ENCODE measurements around the gene PTGES3L. TPM values are rescaled to one million over a fixed set of nuclear protein-coding genes. Genes with fewer than 3 reads are reported as not detected.
"Not testable (repeated sequence)": the region's sequence is repeated elsewhere in the genome, so short reads cannot be mapped to it uniquely, and the experiment has no call there.

Gene PTGES3L
- total RNA-seq, 1 experiment from 2014 or later = 1.7 TPM

DNA sequence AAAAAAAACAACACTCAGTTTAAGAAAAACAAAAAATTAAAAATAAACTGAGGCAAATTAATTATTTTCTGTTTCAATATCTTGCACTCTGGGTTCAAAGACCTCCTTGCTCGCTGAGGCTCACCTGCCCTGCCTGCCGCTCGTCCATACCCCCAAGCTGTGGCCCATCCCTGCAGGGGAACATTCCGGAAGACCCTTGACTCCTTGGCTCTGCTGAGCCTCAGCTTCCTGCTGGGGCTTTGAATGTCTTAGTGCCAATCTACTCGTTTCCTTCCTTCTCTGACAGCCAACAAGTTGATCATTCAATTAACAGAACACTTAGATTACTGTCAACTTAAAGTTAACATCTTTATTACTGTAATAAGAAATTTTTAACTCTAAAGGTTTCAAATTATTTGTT, 55.0 kb downstream of the PTGES3L start:
- intact Hi-C loops (cut with micrococcal nuclease) = no loop called here
- no peaks in the 10 kb centered on the region for H3K36me3 ChIP-seq (ENCODE audit: control insufficient read depth in 1 of 2, insufficient read depth in 2 of 2, low read length in 2 of 2)
- BruUV-seq (replicated peaks) = no TSS peak
- no peak overlapping the region for H3K9ac ChIP-seq (ENCODE audit: low read length)
- H2AFZ ChIP-seq (ENCODE audit: low read depth, low read length, poor library complexity, severe bottlenecking) = no peak overlapping the region
- no peak for ATAC-seq
- no peaks in the 10 kb centered on the region for H3K9me3 ChIP-seq (ENCODE audit: control insufficient read depth in 1 of 2, insufficient read depth in 1 of 2, low read depth in 1 of 2, low read length in 2 of 2)
- H3K4me1 ChIP-seq (ENCODE audit: control insufficient read depth in 1 of 2, insufficient read depth in 2 of 2, low read length in 2 of 2) = peaks cover 0 to 10% of the 10 kb centered on the region in 2 experiments; a peak in 2 of 4 replicates
- no peak for TF ChIP-seq EZH2phosphoT487 (IDR thresholded peaks at IDR 0.05; ENCODE audit: borderline replicate concordance)
- TF ChIP-seq POLR2AphosphoS5 (IDR thresholded peaks at IDR 0.05; ENCODE audit: low read depth, low read length) = no peak
- TF ChIP-seq EGR1 (IDR thresholded peaks at IDR 0.05; ENCODE audit: low read depth) = no peak
- TF ChIP-seq CTCF (IDR thresholded peaks at IDR 0.05 in 2 of 3, conservative IDR thresholded peaks at IDR 0.05 in 1 of 3; ENCODE audit: borderline replicate concordance in 1 of 3, insufficient read depth in 1 of 3, low read depth in 2 of 3, low read length in 2 of 3) = no peak
- no peak for TF ChIP-seq JUND (IDR thresholded peaks at IDR 0.05)
- TF ChIP-seq EZH2 (IDR thresholded peaks at IDR 0.05) = no peak
- no peaks in the 10 kb centered on the region for H3K9me2 ChIP-seq (ENCODE audit: insufficient read depth)
- H4K20me1 ChIP-seq (ENCODE audit: insufficient read depth) = no peaks in the 10 kb centered on the region
- no peak for DNase-seq (ENCODE audit: low read depth, low spot score)
- no peak overlapping the region for H3K4me3 ChIP-seq (replicated peaks in 1 of 2; ENCODE audit: low read depth in 1 of 2, low read length in 2 of 2)
- ChIA-PET CTCF (no interaction called here), RAD21 (ENCODE audit: low non-redundant PET in 1 of 2, low total read pairs in 2 of 2, uncharacterized antibody in 2 of 2, unreplicated experiment in 2 of 2) (no interaction called here), POLR2A (no interaction called here)
- 0 out of 2 replicates have a peak, but pooled peaks cover 5% of the 10 kb centered on the region for H3K27me3 ChIP-seq (ENCODE audit: insufficient read depth, low read length)
- H3K4me2 ChIP-seq (ENCODE audit: low read length) = no peak overlapping the region
- H3K27ac ChIP-seq (ENCODE audit: low read depth, low read length) = no peak overlapping the region
- no peaks in the 10 kb centered on the region for H3K79me2 ChIP-seq (ENCODE audit: insufficient read depth, low read length)

- H3K9me2 ChIP-seq (ENCODE audit: insufficient read depth); H4K20me1 ChIP-seq (ENCODE audit: insufficient read depth); DNase-seq (ENCODE audit: low read depth, low spot score); POLR2A ChIA-PET; H3K9ac ChIP-seq (ENCODE audit: low read length); H3K27me3 ChIP-seq (ENCODE audit: insufficient read depth, low read length); H3K79me2 ChIP-seq (ENCODE audit: insufficient read depth, low read length); H3K9me3 ChIP-seq (ENCODE audit: control insufficient read depth in 1 of 2, insufficient read depth in 1 of 2, low read depth in 1 of 2, low read length in 2 of 2); H3K27ac ChIP-seq (ENCODE audit: low read depth, low read length); RAD21 ChIA-PET (ENCODE audit: low non-redundant PET in 1 of 2, low total read pairs in 2 of 2, uncharacterized antibody in 2 of 2, unreplicated experiment in 2 of 2); H3K4me1 ChIP-seq (ENCODE audit: control insufficient read depth in 1 of 2, insufficient read depth in 2 of 2, low read length in 2 of 2); H3K4me2 ChIP-seq (ENCODE audit: low read length); H3K36me3 ChIP-seq (ENCODE audit: control insufficient read depth in 1 of 2, insufficient read depth in 2 of 2, low read length in 2 of 2); CTCF ChIA-PET; ATAC-seq; H3K4me3 ChIP-seq (replicated peaks in 1 of 2; ENCODE audit: low read depth in 1 of 2, low read length in 2 of 2); intact Hi-C loops (cut with micrococcal nuclease); H2AFZ ChIP-seq (ENCODE audit: low read depth, low read length, poor library complexity, severe bottlenecking); BruUV-seq (replicated peaks): not testable (repeated sequence)
Observed at GRCh38 chr17:42923472-42923871, 56.4 kb downstream of the PTGES3L start.

All from HCT116 (cell line).